OCI-LY1 (cell line): ENCODE results near the gene WBP2NL.

Experiments
- H2AFZ ChIP-seq: fragments of 200-600 bp; sonication (generic), shearing (Covaris generic); 2 replicates; pipeline ENCODE4 v1.6.0; 2014; ENCODE audit warnings: antibody characterized with exemption, mild to moderate bottlenecking, low read length
- H3F3A ChIP-seq: fragments of 200-600 bp; sonication (generic), shearing (Covaris generic); 2 replicates; pipeline ENCODE4 v1.6.0; 2014; ENCODE audit warnings: mild to moderate bottlenecking, antibody characterized with exemption, low read length, moderate library complexity; ENCODE audit not compliant: insufficient read depth
- H3K27ac ChIP-seq: fragments of 200-600 bp; sonication (generic); 2 replicates; pipeline ENCODE4 v1.5.1; 2014; ENCODE audit warnings: low read length, mixed run types, mild to moderate bottlenecking, low read depth; ENCODE audit not compliant: poor library complexity, severe bottlenecking
- H3K27me3 ChIP-seq: fragments of 200-600 bp; sonication (generic); 2 replicates; pipeline ENCODE4 v1.6.0; 2014; ENCODE audit warnings: antibody characterized with exemption, mild to moderate bottlenecking, low read length, moderate library complexity; ENCODE audit not compliant: insufficient read depth
- H3K36me3 ChIP-seq: fragments of 200-600 bp; sonication (generic); 2 replicates; pipeline ENCODE4 v1.6.1; 2014; ENCODE audit warnings: mild to moderate bottlenecking, antibody characterized with exemption, low read length, moderate library complexity, mixed read lengths; ENCODE audit not compliant: insufficient read depth
- H3K4me1 ChIP-seq: fragments of 200-600 bp; sonication (generic); 2 replicates; pipeline ENCODE4 v1.5.1; 2014; ENCODE audit warnings: mild to moderate bottlenecking, low read length, moderate library complexity; ENCODE audit not compliant: insufficient read depth, severe bottlenecking
- H3K4me2 ChIP-seq: fragments of 200-600 bp; sonication (generic), shearing (Covaris generic); 2 replicates; pipeline ENCODE4 v1.6.1; 2014; ENCODE audit warnings: low read length
- H3K4me3 ChIP-seq: fragments of 200-600 bp; sonication (generic); 2 replicates; pipeline ENCODE4 v1.5.1; 2014; ENCODE audit warnings: low read length, low read depth, mild to moderate bottlenecking, mixed read lengths; ENCODE audit not compliant: poor library complexity, severe bottlenecking
- H3K79me2 ChIP-seq: fragments of 200-600 bp; shearing (Covaris generic); 2 replicates; pipeline ENCODE4 v1.6.1; 2016; ENCODE audit warnings: mixed run types, low read length, mixed read lengths; ENCODE audit not compliant: insufficient read depth
- H3K9ac ChIP-seq: fragments of 200-600 bp; sonication (generic), shearing (Covaris generic); 2 replicates; pipeline ENCODE4 v1.6.1; 2014; ENCODE audit warnings: mild to moderate bottlenecking, low read length, mixed read lengths
- H3K9me2 ChIP-seq: fragments of 200-600 bp; sonication (generic), shearing (Covaris generic); 2 replicates; pipeline ENCODE4 v1.6.1; 2014; ENCODE audit warnings: low read depth, mild to moderate bottlenecking, low read length, mixed read lengths
- H3K9me3 ChIP-seq: fragments of 200-600 bp; shearing (Covaris generic); 2 replicates; pipeline ENCODE4 v1.6.1; 2014; ENCODE audit warnings: low read length, mixed read lengths
- H4K20me1 ChIP-seq: fragments of 200-600 bp; sonication (generic), shearing (Covaris generic); 2 replicates; pipeline ENCODE4 v1.6.0; 2016; ENCODE audit warnings: mild to moderate bottlenecking, low read length; ENCODE audit not compliant: insufficient read depth
- CTCF ChIP-seq: fragments of 200-600 bp; sonication (generic), shearing (Covaris generic); IDR thresholded peaks from 2 replicates; pipeline ENCODE4 v1.5.1; 2017; ENCODE audit warnings: mild to moderate bottlenecking, antibody characterized with exemption, low read length, moderate library complexity, mixed read lengths
- EZH2 ChIP-seq: fragments of 200-600 bp; sonication (generic), shearing (Covaris generic); IDR thresholded peaks from 2 replicates; pipeline ENCODE4 v1.8.0; 2017; ENCODE audit warnings: borderline replicate concordance, mixed run types, mild to moderate bottlenecking, antibody characterized with exemption, low read length, moderate library complexity, mixed read lengths

Gene WBP2NL

GRCh38 chr22:42061041-42061440 is 62.5 kb downstream of the WBP2NL start:
- no peak overlapping the region for H2AFZ ChIP-seq
- no peaks in the 10 kb centered on the region for H4K20me1 ChIP-seq
- H3K79me2 ChIP-seq: no peaks in the 10 kb centered on the region
- H3K27me3 ChIP-seq: no peaks in the 10 kb centered on the region
- H3K9me3 ChIP-seq: peaks cover 7% of the 10 kb centered on the region
- no peaks in the 10 kb centered on the region for H3K9me2 ChIP-seq
- H3K4me3 ChIP-seq: no peak overlapping the region
- no peaks in the 10 kb centered on the region for H3K4me1 ChIP-seq
- no peak for TF ChIP-seq EZH2
- no peak for TF ChIP-seq CTCF
- peaks cover 51% of the 10 kb centered on the region for H3K36me3 ChIP-seq
- H3K27ac ChIP-seq: no peak overlapping the region
- H3K4me2 ChIP-seq: no peak overlapping the region
- no peaks in the 10 kb centered on the region for H3F3A ChIP-seq
- no peak overlapping the region for H3K9ac ChIP-seq

GRCh38 chr22:42062506-42063170 is 64.0 kb downstream of the WBP2NL start:
- TF ChIP-seq CTCF: no peak
- TF ChIP-seq EZH2: no peak
- Histone ChIP-seq H3K9me3 (no peaks in the 10 kb centered on the region), H3K9me2 (no peaks in the 10 kb centered on the region)

GRCh38 chr22:42064629-42065028 is 66.0 kb downstream of the WBP2NL start:
- H3K27ac ChIP-seq: no peak overlapping the region
- no peaks in the 10 kb centered on the region for H3K9me2 ChIP-seq
- no peak overlapping the region for H3K4me2 ChIP-seq

More at GRCh38 chr22:42062506-42063170, 64.0 kb downstream of the WBP2NL start:
- H3F3A ChIP-seq: no peaks in the 10 kb centered on the region
- H3K27me3 ChIP-seq: no peaks in the 10 kb centered on the region
- H3K9ac ChIP-seq: no peak overlapping the region
- H3K4me3 ChIP-seq: no peak overlapping the region
- no peak overlapping the region for H3K27ac ChIP-seq
- H4K20me1 ChIP-seq: no peaks in the 10 kb centered on the region
- H3K4me2 ChIP-seq: no peak overlapping the region
- no peaks in the 10 kb centered on the region for H3K79me2 ChIP-seq
- no peak overlapping the region for H2AFZ ChIP-seq
- H3K4me1 ChIP-seq: no peaks in the 10 kb centered on the region
- H3K36me3 ChIP-seq: peaks cover 58% of the 10 kb centered on the region

More at GRCh38 chr22:42064629-42065028, 66.0 kb downstream of the WBP2NL start:
- no peaks in the 10 kb centered on the region for H3K27me3 ChIP-seq
- H3K79me2 ChIP-seq: no peaks in the 10 kb centered on the region
- H3K9me3 ChIP-seq: no peaks in the 10 kb centered on the region
- H3K9ac ChIP-seq: no peak overlapping the region
- H3K4me1 ChIP-seq: peaks cover 2% of the 10 kb centered on the region
- H2AFZ ChIP-seq: no peak overlapping the region
- TF ChIP-seq CTCF: no peak
- no peak for TF ChIP-seq EZH2
- peaks cover 44% of the 10 kb centered on the region for H3K36me3 ChIP-seq
- H4K20me1 ChIP-seq: no peaks in the 10 kb centered on the region
- H3K4me3 ChIP-seq: no peak overlapping the region
- no peaks in the 10 kb centered on the region for H3F3A ChIP-seq
